ENCODE measurements around the gene ASAH2.

DNA sequence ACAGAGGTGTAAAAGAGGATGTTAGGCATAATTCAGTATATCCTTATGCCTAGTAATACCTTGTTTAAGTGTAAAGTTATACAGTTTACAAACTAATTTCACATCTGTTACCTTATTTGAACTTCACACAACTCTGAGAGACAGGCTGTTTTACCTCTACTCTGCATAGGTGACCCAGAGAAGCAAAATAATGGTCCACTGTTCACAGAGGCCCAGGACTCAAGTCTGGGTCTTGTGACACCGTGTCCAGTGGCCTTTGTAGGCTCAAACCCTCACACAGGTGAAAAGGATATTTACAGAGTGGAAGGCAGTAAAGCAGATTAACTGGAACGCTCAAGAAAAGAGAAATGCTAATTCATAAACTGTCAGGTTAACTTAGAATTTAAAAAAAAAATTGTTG is 32.1 kb downstream of the ASAH2 start:
- TF ChIP-seq GATA2 (IDR thresholded peaks at IDR 0.05; ENCODE audit: low read depth, low read length), result no peak
- no peak for TF ChIP-seq GATA3 (IDR thresholded peaks at IDR 0.05; ENCODE audit: low read depth, low read length)

Measured in SH-SY5Y (cell line).